Neural cell (in vitro differentiated cells): ENCODE measurements around the gene RYR2. TPM values are rescaled to one million over a fixed set of nuclear protein-coding genes. Genes with fewer than 3 reads are reported as not detected.

Source experiments
- H2AFZ ChIP-seq: fragments of 200-600, 300-800 bp; sonication (generic), shearing (Covaris generic); 2 replicates; pipeline ENCODE4 v1.6.0; 2014; ENCODE audit warnings: low read depth, mild to moderate bottlenecking, antibody characterized with exemption, low read length, moderate library complexity
- H3F3A ChIP-seq: fragments of 200-600 bp; shearing (Covaris generic); 2 replicates; pipeline ENCODE4 v1.6.1; 2016; ENCODE audit warnings: mild to moderate bottlenecking, moderate library complexity, mixed read lengths, antibody characterized with exemption, low read length; ENCODE audit not compliant: insufficient read depth, poor library complexity, severe bottlenecking
- H3K27ac ChIP-seq: fragments of 200-600, 300-800 bp; sonication (generic), shearing (Covaris generic); 2 replicates; pipeline ENCODE4 v1.5.1; 2014; ENCODE audit warnings: mild to moderate bottlenecking, low read length, moderate library complexity
- H3K27me3 ChIP-seq: fragments of 300-800, 200-600 bp; sonication (generic), shearing (Covaris generic); 2 replicates; pipeline ENCODE4 v1.6.0; 2014; ENCODE audit warnings: mild to moderate bottlenecking, low read depth, low read length, moderate library complexity; ENCODE audit not compliant: insufficient read depth
- H3K36me3 ChIP-seq: fragments of 300-800, 200-600 bp; sonication (generic), shearing (Covaris generic); 2 replicates; pipeline ENCODE4 v1.5.1; 2014; ENCODE audit warnings: mild to moderate bottlenecking, antibody characterized with exemption, low read length, moderate library complexity; ENCODE audit not compliant: insufficient read depth
- H3K4me2 ChIP-seq: fragments of 300-800, 200-600 bp; sonication (generic), shearing (Covaris generic); 2 replicates; pipeline ENCODE4 v1.6.0; 2014; ENCODE audit warnings: mild to moderate bottlenecking, low read length
- H3K4me3 ChIP-seq: fragments of 300-800, 200-600 bp; sonication (generic), shearing (Covaris generic); 2 replicates; pipeline ENCODE4 v1.5.1; 2014; ENCODE audit warnings: mild to moderate bottlenecking, low read length, moderate library complexity
- H3K79me2 ChIP-seq: fragments of 200-600 bp; shearing (Covaris generic); replicated peaks from 2 replicates; pipeline ENCODE4 v1.6.0; 2014; ENCODE audit warnings: mild to moderate bottlenecking, low read length, moderate library complexity; ENCODE audit not compliant: insufficient read depth
- H3K9ac ChIP-seq: fragments of 300-800, 200-600 bp; sonication (generic), shearing (Covaris generic); 2 replicates; pipeline ENCODE4 v1.6.1; 2016; ENCODE audit warnings: mild to moderate bottlenecking, low read length, mixed read lengths
- H3K9me2 ChIP-seq: fragments of 200-600 bp; shearing (Covaris generic); 2 replicates; pipeline ENCODE4 v1.6.1; 2016; ENCODE audit warnings: mild to moderate bottlenecking, low read length, mixed read lengths; ENCODE audit not compliant: insufficient read depth
- H3K9me3 ChIP-seq: fragments of 200-600, 300-800 bp; sonication (generic), shearing (Covaris generic); 2 replicates; pipeline ENCODE4 v1.6.1; 2016; ENCODE audit warnings: mild to moderate bottlenecking, mixed run types, low read length, moderate library complexity, mixed read lengths
- H4K20me1 ChIP-seq: fragments of 200-600 bp; shearing (Covaris generic); 2 replicates; pipeline ENCODE4 v1.6.1; 2016; ENCODE audit warnings: mild to moderate bottlenecking, mixed run types; ENCODE audit not compliant: insufficient read depth
- EP300 ChIP-seq: fragments of 450-650 bp; conservative IDR thresholded peaks from 2 replicates; pipeline ENCODE4 v1.6.1; 2014; ENCODE audit warnings: antibody characterized with exemption, mild to moderate bottlenecking, moderate library complexity; ENCODE audit not compliant: poor library complexity, severe bottlenecking
- EZH2 ChIP-seq: fragments of 200-600, 300-800 bp; shearing (Covaris generic), sonication (generic); IDR thresholded peaks from 2 replicates; pipeline ENCODE4 v1.6.1; 2014; ENCODE audit warnings: antibody characterized with exemption, low read length, borderline replicate concordance, mild to moderate bottlenecking; ENCODE audit not compliant: insufficient read depth, poor library complexity, severe bottlenecking
- MXI1 ChIP-seq: fragments of 450-650 bp; conservative IDR thresholded peaks from 2 replicates; pipeline ENCODE4 v1.6.1; 2014; ENCODE audit warnings: antibody characterized with exemption, mild to moderate bottlenecking; ENCODE audit not compliant: poor library complexity, severe bottlenecking
- POLR2AphosphoS5 ChIP-seq: IDR thresholded peaks from 2 replicates; pipeline ENCODE4 v1.6.1; 2012
- RAD21 ChIP-seq: fragments of 450-650 bp; conservative IDR thresholded peaks from 2 replicates; pipeline ENCODE4 v1.6.1; 2014; ENCODE audit warnings: antibody characterized with exemption, mild to moderate bottlenecking, moderate library complexity
- SMC3 ChIP-seq: fragments of 450-650 bp; conservative IDR thresholded peaks from 2 replicates; pipeline ENCODE4 v1.6.1; 2014; ENCODE audit warnings: antibody characterized with exemption, mild to moderate bottlenecking, moderate library complexity; ENCODE audit not compliant: poor library complexity
- TAF1 ChIP-seq: IDR thresholded peaks from 2 replicates; pipeline ENCODE4 v1.6.1; 2012; ENCODE audit warnings: low read depth
- polyA plus RNA-seq: library from polyadenylated mRNA; depleted of rRNA; stranded (reverse); fragments of >200 nt; gene quantifications from 2 replicates; pipeline ENCODE4 v1.2.3, GENCODE V29; 2014
- TF ChIP-seq, protein P1 (sequence below): fragments of 450-650 bp; IDR thresholded peaks from 2 replicates; pipeline ENCODE4 v1.5.1; 2014; ENCODE audit warnings: antibody characterized with exemption, mild to moderate bottlenecking, moderate library complexity; ENCODE audit not compliant: poor library complexity, severe bottlenecking
- TF ChIP-seq, protein P2 (sequence below): IDR thresholded peaks from 2 replicates; pipeline ENCODE4 v1.6.1; 2012; ENCODE audit warnings: borderline replicate concordance

The RYR2 gene
- polyA plus RNA-seq, 1 donor from 2014 or later, result 3.8 TPM

DNA sequence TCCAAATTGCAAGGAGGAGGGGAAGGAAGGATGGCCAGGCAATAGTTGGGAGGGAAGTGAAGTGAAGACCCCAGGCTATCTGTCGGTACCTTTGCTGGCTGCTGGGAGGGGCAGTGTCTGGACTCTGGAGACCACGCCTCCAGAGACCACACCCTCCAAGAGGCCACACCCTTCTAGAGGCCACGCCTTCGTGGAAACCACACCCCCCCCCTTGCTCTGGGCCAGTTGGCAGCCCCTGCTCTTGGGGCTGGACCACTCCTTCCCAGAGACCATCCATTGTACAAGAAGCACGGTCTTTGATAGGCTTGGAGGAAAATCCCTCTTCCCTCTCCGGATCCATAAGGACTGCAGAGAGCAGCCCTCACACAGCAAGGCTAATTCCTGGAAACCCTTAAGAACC, 73.1 kb downstream of the RYR2 start:
- no peak overlapping the region for H3K27ac ChIP-seq
- no peaks in the 10 kb centered on the region for H4K20me1 ChIP-seq
- no peak overlapping the region for H3K4me2 ChIP-seq
- H3K9me3 ChIP-seq, result no peaks in the 10 kb centered on the region
- H2AFZ ChIP-seq, result no peak overlapping the region
- no peak for TF ChIP-seq RAD21
- no peak for TF ChIP-seq TAF1
- H3K9ac ChIP-seq, result no peak overlapping the region
- H3K36me3 ChIP-seq, result no peaks in the 10 kb centered on the region
- no peaks in the 10 kb centered on the region for H3F3A ChIP-seq
- no peaks in the 10 kb centered on the region for H3K79me2 ChIP-seq
- no peak overlapping the region for H3K4me3 ChIP-seq
- H3K9me2 ChIP-seq, result no peaks in the 10 kb centered on the region
- H3K27me3 ChIP-seq, result no peaks in the 10 kb centered on the region

DNA sequence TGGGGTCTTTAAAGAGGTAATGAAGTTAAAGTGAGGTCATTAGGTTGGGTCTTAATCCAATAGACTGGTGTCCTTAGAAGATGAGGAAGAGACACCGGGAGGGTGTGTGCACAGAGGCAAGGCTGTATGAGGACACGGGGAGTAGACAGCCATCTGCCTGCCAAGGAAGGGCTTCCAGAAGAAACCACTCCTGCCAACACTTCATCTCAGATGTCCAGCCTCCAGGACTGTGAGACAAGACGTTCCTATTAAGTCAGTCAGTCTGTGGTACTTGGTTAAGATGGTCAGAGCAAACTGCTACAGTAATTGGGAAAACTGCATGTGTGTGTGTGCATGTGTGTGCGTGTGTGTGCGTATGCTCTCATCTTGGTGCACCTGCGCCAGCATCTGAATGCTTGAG, 77.1 kb downstream of the RYR2 start:
- Histone ChIP-seq H3F3A (no peaks in the 10 kb centered on the region), H3K27ac (no peak overlapping the region), H2AFZ (no peak overlapping the region), H3K36me3 (no peaks in the 10 kb centered on the region), H4K20me1 (no peaks in the 10 kb centered on the region), H3K9ac (no peak overlapping the region), H3K4me3 (no peak overlapping the region), H3K4me2 (no peak overlapping the region), H3K9me2 (no peaks in the 10 kb centered on the region), H3K27me3 (no peaks in the 10 kb centered on the region), H3K9me3 (no peaks in the 10 kb centered on the region), H3K79me2 (no peaks in the 10 kb centered on the region)
- TF ChIP-seq, protein P1, sequence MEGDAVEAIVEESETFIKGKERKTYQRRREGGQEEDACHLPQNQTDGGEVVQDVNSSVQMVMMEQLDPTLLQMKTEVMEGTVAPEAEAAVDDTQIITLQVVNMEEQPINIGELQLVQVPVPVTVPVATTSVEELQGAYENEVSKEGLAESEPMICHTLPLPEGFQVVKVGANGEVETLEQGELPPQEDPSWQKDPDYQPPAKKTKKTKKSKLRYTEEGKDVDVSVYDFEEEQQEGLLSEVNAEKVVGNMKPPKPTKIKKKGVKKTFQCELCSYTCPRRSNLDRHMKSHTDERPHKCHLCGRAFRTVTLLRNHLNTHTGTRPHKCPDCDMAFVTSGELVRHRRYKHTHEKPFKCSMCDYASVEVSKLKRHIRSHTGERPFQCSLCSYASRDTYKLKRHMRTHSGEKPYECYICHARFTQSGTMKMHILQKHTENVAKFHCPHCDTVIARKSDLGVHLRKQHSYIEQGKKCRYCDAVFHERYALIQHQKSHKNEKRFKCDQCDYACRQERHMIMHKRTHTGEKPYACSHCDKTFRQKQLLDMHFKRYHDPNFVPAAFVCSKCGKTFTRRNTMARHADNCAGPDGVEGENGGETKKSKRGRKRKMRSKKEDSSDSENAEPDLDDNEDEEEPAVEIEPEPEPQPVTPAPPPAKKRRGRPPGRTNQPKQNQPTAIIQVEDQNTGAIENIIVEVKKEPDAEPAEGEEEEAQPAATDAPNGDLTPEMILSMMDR, result no peak
- TF ChIP-seq TAF1 (no peak), MXI1 (no peak), EP300 (no peak), RAD21 (no peak), POLR2AphosphoS5 (no peak), SMC3 (no peak), EZH2 (no peak)
- TF ChIP-seq, protein P2, sequence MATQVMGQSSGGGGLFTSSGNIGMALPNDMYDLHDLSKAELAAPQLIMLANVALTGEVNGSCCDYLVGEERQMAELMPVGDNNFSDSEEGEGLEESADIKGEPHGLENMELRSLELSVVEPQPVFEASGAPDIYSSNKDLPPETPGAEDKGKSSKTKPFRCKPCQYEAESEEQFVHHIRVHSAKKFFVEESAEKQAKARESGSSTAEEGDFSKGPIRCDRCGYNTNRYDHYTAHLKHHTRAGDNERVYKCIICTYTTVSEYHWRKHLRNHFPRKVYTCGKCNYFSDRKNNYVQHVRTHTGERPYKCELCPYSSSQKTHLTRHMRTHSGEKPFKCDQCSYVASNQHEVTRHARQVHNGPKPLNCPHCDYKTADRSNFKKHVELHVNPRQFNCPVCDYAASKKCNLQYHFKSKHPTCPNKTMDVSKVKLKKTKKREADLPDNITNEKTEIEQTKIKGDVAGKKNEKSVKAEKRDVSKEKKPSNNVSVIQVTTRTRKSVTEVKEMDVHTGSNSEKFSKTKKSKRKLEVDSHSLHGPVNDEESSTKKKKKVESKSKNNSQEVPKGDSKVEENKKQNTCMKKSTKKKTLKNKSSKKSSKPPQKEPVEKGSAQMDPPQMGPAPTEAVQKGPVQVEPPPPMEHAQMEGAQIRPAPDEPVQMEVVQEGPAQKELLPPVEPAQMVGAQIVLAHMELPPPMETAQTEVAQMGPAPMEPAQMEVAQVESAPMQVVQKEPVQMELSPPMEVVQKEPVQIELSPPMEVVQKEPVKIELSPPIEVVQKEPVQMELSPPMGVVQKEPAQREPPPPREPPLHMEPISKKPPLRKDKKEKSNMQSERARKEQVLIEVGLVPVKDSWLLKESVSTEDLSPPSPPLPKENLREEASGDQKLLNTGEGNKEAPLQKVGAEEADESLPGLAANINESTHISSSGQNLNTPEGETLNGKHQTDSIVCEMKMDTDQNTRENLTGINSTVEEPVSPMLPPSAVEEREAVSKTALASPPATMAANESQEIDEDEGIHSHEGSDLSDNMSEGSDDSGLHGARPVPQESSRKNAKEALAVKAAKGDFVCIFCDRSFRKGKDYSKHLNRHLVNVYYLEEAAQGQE, result no peak

DNA sequence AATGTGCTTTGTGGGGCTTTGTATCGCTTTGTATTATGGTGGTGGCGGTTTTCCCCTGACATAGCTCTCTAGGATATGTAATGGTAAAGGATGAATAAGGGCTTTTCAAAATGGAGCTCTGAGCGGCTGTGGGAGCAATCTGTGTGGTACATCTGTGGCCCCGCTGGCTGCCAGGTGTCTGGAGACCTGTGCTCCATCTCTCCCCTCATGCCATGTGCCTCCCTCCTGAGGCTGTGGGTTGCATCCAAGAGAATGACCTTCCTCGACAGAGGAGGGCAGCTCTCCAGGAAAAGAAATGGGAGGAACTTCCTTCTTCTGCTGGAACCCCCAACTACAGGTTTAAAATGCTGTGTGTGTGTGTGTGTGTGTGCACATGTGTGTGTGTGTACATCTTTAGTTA, 78.7 kb downstream of the RYR2 start:
- Histone ChIP-seq H3K9ac (no peak overlapping the region), H3K27me3 (no peaks in the 10 kb centered on the region), H3K36me3 (no peaks in the 10 kb centered on the region), H3K9me3 (no peaks in the 10 kb centered on the region), H2AFZ (no peak overlapping the region), H3F3A (no peaks in the 10 kb centered on the region), H3K27ac (no peak overlapping the region), H3K4me2 (no peak overlapping the region), H3K9me2 (no peaks in the 10 kb centered on the region), H3K79me2 (no peaks in the 10 kb centered on the region), H3K4me3 (no peak overlapping the region), H4K20me1 (no peaks in the 10 kb centered on the region)
- no peak for TF ChIP-seq MXI1
- TF ChIP-seq, protein P1, result no peak
- no peak for TF ChIP-seq EZH2
- TF ChIP-seq SMC3, result no peak
- TF ChIP-seq EP300, result no peak
- TF ChIP-seq, protein P2, result no peak
- no peak for TF ChIP-seq POLR2AphosphoS5
- no peak for TF ChIP-seq RAD21
- TF ChIP-seq TAF1, result no peak
